Measurements from ENCODE around the gene MMP17.

DNA sequence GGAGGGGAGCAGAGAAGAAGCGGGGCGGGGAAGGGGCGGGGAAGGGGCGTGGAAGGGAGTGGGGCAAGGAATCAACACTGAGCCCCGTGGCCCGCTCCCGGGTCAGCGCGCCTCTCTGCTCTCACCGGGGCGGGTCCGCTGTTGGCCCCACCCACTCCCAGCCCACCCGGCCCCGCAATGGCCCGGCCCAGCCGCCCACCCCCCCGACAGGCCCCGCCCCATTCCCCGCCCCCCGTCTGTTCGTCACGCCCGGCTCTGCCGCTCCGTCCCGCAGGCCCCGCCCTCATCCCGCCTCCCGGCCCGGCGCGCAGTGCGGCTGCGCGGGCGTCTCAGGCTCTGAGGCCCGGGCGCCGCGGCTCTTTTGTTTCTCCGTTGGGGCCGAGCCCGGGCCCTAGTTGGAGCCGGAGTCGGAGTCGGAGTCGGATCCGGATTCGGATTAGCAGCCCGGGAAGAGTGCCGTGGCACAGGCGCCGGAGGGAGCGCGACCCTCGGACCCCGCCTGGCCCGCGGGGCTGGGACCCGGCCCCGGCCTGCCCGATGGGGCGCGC is 66.2 kb downstream of the MMP17 start, which contains the start of gene ULK1:
- no peak for TF ChIP-seq RAD21 (IDR thresholded peaks at IDR 0.05; ENCODE audit: low read length)
- TF ChIP-seq, protein P1, sequence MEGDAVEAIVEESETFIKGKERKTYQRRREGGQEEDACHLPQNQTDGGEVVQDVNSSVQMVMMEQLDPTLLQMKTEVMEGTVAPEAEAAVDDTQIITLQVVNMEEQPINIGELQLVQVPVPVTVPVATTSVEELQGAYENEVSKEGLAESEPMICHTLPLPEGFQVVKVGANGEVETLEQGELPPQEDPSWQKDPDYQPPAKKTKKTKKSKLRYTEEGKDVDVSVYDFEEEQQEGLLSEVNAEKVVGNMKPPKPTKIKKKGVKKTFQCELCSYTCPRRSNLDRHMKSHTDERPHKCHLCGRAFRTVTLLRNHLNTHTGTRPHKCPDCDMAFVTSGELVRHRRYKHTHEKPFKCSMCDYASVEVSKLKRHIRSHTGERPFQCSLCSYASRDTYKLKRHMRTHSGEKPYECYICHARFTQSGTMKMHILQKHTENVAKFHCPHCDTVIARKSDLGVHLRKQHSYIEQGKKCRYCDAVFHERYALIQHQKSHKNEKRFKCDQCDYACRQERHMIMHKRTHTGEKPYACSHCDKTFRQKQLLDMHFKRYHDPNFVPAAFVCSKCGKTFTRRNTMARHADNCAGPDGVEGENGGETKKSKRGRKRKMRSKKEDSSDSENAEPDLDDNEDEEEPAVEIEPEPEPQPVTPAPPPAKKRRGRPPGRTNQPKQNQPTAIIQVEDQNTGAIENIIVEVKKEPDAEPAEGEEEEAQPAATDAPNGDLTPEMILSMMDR (IDR thresholded peaks at IDR 0.05), result no peak
- no peak for TF ChIP-seq EZH2phosphoT487 (IDR thresholded peaks at IDR 0.05; ENCODE audit: borderline replicate concordance, low read depth)
- TF ChIP-seq, protein P2, sequence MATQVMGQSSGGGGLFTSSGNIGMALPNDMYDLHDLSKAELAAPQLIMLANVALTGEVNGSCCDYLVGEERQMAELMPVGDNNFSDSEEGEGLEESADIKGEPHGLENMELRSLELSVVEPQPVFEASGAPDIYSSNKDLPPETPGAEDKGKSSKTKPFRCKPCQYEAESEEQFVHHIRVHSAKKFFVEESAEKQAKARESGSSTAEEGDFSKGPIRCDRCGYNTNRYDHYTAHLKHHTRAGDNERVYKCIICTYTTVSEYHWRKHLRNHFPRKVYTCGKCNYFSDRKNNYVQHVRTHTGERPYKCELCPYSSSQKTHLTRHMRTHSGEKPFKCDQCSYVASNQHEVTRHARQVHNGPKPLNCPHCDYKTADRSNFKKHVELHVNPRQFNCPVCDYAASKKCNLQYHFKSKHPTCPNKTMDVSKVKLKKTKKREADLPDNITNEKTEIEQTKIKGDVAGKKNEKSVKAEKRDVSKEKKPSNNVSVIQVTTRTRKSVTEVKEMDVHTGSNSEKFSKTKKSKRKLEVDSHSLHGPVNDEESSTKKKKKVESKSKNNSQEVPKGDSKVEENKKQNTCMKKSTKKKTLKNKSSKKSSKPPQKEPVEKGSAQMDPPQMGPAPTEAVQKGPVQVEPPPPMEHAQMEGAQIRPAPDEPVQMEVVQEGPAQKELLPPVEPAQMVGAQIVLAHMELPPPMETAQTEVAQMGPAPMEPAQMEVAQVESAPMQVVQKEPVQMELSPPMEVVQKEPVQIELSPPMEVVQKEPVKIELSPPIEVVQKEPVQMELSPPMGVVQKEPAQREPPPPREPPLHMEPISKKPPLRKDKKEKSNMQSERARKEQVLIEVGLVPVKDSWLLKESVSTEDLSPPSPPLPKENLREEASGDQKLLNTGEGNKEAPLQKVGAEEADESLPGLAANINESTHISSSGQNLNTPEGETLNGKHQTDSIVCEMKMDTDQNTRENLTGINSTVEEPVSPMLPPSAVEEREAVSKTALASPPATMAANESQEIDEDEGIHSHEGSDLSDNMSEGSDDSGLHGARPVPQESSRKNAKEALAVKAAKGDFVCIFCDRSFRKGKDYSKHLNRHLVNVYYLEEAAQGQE (IDR thresholded peaks at IDR 0.05; ENCODE audit: low read depth, low read length), result no peak
- no peak for TF ChIP-seq RXRA (IDR thresholded peaks at IDR 0.05; ENCODE audit: borderline replicate concordance, low read depth)
